Lower leg skin (tissue), 4 donors: ENCODE results near the gene CFAP410. TPM values are rescaled to one million over a fixed set of nuclear protein-coding genes. Genes with fewer than 3 reads are reported as not detected.

ENCODE experiments used
- DNase-seq, 2 donors: peaks; one replicate each; pipeline ENCODE4 v3.0.0-alpha.2; 2019; ENCODE audit warnings: low spot score in 2 of 2
- H3K4me3 ChIP-seq: fragments of 200-600 bp; sonication (generic); 2 replicates; pipeline ENCODE4 v1.5.1; 2017; ENCODE audit warnings: mild to moderate bottlenecking, low read depth; ENCODE audit not compliant: poor library complexity, severe bottlenecking
- POLR2A ChIP-seq, 2 donors: fragments of 450-650 bp; IDR thresholded peaks; one replicate each; pipeline ENCODE4 v1.6.1; 2016 to 2017; ENCODE audit warnings: antibody characterized with exemption in 2 of 2, mild to moderate bottlenecking in 1 of 2, moderate library complexity in 1 of 2
- WGBS, 2 donors: methylation state at CpG; one replicate each; pipeline ENCODE4 v1.1.5; 2018; 5-methylcytosine and 5-hydroxymethylcytosine counted together
- intact Hi-C: fragments of 100-400 bp; cut with DNase I; formaldehyde crosslinking; loops from one replicate; pipeline ENCODE4 v1.15.0; 2023; ENCODE audit warnings: low total_unique reads
- total RNA-seq, 4 donors: library from RNA; depleted of rRNA; stranded (reverse); fragments of >200 nt; gene quantifications; one replicate each; pipeline ENCODE4 v1.1.0, GENCODE V29; 2016
- TF ChIP-seq, protein P1 (sequence below), 3 donors: fragments of 450-650 bp; IDR thresholded peaks; one replicate each; pipeline ENCODE4 v1.5.1; 2016; ENCODE audit warnings: antibody characterized with exemption in 3 of 3, mild to moderate bottlenecking in 3 of 3, moderate library complexity in 2 of 3

CFAP410 gene
- total RNA-seq = 10 to 100 TPM; 21.3 to 40.1 (median 25.2) TPM

DNA sequence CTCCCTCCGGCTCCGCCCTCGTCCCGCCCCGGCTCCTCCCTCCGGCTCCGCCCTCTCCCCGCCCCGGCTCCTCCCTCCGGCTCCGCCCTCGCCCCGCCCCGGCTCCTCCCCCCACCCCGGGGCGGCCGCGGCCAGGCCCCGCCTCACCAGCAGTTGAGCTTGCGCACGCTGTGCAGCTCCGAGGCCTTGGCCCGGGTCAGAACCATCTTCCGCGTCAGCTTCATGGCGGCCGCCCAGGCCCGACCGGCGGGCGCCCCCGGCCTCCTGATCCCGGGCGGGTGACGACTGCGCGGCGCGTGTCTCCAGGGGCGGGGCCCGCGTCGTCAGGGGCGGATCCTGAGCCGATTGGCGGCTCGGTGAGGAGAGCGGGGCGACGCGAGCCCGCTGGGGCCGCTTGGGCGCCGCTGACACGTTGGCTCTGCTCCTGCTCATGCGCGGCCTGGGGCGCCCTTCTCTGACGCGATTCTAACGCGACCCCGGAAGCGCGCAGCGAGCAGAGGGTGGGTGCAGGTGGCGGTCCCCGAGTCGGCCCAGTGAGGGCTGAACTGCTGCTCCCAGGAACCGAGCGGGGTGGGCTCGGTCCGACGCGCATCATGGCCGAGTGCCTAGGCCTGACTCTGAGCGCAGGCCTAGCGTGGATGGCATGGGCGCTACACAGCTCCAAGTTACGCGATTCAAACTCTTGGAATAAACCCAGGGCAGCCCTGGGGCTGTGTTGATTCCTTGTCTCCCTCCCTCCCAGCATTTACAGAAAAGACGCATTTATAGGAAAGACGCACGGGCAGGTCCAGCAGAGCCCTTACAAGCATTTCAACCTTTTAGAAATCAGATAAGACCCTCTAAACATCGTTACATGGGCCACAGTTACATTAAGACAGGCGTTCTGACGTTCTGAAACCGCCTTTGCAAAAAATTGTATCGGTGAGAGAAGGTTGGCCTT, at the start of gene CFAP410:
TSS of gene CFAP410 (minus strand) at position 420 of the 940 bp plus-strand sequence. CDS start at position 224, 196 bp downstream.
- TF ChIP-seq, protein P1, sequence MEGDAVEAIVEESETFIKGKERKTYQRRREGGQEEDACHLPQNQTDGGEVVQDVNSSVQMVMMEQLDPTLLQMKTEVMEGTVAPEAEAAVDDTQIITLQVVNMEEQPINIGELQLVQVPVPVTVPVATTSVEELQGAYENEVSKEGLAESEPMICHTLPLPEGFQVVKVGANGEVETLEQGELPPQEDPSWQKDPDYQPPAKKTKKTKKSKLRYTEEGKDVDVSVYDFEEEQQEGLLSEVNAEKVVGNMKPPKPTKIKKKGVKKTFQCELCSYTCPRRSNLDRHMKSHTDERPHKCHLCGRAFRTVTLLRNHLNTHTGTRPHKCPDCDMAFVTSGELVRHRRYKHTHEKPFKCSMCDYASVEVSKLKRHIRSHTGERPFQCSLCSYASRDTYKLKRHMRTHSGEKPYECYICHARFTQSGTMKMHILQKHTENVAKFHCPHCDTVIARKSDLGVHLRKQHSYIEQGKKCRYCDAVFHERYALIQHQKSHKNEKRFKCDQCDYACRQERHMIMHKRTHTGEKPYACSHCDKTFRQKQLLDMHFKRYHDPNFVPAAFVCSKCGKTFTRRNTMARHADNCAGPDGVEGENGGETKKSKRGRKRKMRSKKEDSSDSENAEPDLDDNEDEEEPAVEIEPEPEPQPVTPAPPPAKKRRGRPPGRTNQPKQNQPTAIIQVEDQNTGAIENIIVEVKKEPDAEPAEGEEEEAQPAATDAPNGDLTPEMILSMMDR (IDR thresholded peaks at IDR 0.05) = no peak
- TF ChIP-seq POLR2A (IDR thresholded peaks at IDR 0.05) = peak in 1 of 2 donors; percentile 78
- WGBS, 2 donors = 0 to 2% methylated on average over 22 to 59 of the region's 90 CpGs
- intact Hi-C loops = no loop called here
- peak; percentile 89 to 98 for DNase-seq
- H3K4me3 ChIP-seq = peak within 1 kb of the TSS; percentile 68

DNA sequence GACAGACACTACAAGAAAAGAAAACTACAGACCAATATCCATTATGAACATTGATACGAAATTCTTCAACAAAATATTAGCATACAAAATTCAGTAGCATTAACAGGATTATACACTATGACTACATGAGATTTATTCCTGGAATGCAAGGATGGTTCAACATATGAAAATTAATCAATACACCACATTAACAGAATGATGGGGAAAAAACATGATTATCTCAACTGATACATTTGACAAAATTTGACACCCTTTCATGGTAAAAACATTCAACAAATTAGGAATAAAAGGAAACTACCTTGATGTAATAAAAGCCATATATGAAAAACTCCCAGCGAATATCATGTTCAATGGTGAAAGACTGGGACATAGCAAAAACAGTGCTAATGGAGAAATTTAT, 45.8 kb upstream of the CFAP410 start:
- intact Hi-C loops = no loop called here
- WGBS, 2 donors = 75 to 80% methylated on average over 2 of the region's 2 CpGs
- DNase-seq = no peak
- no peak for TF ChIP-seq POLR2A (IDR thresholded peaks at IDR 0.05)
- TF ChIP-seq, protein P1 (IDR thresholded peaks at IDR 0.05) = no peak
- no peak overlapping the region for H3K4me3 ChIP-seq

DNA sequence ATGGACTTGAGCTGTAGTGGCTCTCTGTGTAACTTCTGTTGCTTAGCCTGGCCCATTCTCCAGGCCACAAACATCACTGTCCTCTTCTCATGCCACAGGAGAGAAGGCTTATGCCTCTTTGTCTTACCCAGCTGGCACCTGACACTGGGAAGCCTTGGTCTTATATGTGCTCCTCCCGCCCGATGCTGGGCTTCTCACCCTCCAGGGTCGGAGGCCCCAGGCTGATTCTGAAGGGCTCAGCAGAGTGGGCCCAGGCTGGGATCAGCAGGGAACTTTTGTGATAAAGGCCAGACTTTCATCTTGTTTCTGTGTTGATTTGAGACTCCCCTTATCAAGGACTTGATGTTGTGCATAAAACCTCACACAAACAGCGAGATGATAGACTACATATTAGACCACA, 44.0 kb upstream of the CFAP410 start:
- no peak overlapping the region for H3K4me3 ChIP-seq
- TF ChIP-seq POLR2A (IDR thresholded peaks at IDR 0.05) = no peak
- TF ChIP-seq, protein P1 (IDR thresholded peaks at IDR 0.05) = no peak
- WGBS, 2 donors = 76 to 86% methylated on average over 4 of the region's 4 CpGs
- intact Hi-C loops = no loop called here
- peak in 1 of 2 donors; percentile 63 for DNase-seq

DNA sequence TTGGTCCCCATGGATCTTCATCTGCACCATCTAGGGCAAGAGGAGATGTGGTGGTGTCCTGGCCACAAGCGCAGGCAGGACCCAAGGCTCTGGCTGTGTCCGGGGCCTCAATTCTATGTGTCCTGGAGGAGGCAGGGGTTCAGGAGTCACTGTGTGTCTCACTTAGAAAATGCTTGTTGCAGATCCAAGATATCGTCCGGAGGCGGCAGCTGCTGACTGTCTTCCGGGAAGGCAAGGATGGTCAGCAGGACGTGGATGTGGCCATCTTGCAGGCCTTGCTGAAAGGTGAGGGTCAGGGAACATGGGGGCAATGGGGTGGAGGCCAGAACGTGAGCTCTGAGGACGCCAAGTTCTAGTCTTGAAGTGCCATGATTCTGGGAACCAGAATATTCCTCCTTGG, 43.3 kb upstream of the CFAP410 start:
- no peak overlapping the region for H3K4me3 ChIP-seq
- 87 to 88% methylated on average over 9 of the region's 9 CpGs for WGBS, 2 donors
- TF ChIP-seq, protein P1 (IDR thresholded peaks at IDR 0.05) = no peak
- TF ChIP-seq POLR2A (IDR thresholded peaks at IDR 0.05) = no peak
- intact Hi-C loops = no loop called here
- no peak for DNase-seq

DNA sequence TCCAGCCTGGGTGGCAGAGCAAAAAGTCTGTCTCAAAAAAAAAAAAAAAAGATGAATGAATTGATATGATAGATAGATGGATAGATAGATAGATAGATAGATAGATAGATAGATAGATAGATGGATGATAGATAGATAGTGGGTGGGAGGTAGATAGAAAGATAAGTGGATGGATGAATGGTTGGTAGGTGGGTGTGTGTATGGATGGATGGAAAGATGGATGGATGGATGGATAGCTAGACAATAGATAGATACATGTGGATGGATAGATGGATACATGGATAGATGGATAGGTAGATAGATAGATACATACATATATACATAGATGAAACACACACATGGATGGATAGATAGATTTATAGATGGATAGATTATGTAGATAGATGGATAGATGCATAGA, 42.7 kb upstream of the CFAP410 start:
- TF ChIP-seq POLR2A (IDR thresholded peaks at IDR 0.05) = no peak
- TF ChIP-seq, protein P1 (IDR thresholded peaks at IDR 0.05) = no peak
- DNase-seq = no peak
- H3K4me3 ChIP-seq = no peak overlapping the region
- intact Hi-C loops = no loop called here
